Germinal center (tissue), 1 donor: ENCODE data around the gene NOVA2.

Experiments
- DNase-seq: peaks from one replicate; pipeline ENCODE4 v3.0.0; 2012; ENCODE audit warnings: mixed read lengths, low spot score

The NOVA2 gene

DNA sequence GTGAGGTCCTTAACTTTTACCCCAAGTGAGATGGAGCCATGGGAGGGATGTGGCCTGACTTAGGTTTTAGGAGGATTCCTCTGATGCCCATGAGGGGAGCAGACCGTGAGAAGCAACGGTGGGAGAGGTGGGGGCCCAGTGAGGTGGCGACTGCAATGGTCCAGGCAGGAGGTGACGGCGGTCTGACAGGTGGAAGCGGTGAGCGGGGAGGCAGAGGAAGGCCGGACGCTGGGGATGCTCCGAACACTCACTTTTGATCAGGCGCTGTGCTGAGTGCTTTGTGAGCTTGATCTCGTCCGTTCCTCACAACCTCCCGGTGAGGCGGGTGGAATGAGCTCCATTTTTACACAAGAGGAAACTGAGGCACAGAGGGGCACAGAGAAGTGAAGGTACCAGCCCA lies 11.6 kb downstream of the NOVA2 start:
- no peak for DNase-seq

DNA sequence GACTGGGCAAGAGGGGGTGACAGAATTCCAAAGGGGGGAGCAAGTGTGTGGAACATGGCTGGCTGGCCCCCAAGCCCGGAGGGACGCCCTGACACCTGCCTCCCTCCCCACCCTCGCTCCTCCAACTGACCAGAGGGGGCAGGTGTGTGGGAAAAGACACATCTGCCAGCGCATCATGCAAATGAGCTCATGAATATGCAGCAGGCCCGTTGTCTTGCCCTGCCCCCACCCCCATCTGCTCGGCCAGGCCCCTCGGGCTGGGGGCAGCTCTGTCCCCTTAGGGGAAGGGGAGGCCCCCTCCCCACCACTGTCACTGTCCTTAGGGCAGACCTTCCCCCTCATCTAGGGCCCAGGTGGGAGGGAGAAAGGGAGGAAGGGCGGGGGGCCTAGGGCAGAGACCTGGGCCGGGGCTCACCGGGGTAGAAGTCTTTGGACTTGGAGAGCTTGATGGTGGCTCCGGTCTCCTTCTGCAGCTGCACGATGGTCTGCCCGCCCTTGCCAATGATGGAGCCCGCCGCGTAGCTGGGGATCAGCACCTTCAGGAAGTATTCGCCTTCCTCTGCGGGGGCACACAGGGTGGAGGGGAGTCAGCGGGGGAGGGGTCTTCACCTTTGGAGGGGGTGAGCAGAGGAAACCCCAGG lies 12.9 kb downstream of the NOVA2 start:
- no peak for DNase-seq

DNA sequence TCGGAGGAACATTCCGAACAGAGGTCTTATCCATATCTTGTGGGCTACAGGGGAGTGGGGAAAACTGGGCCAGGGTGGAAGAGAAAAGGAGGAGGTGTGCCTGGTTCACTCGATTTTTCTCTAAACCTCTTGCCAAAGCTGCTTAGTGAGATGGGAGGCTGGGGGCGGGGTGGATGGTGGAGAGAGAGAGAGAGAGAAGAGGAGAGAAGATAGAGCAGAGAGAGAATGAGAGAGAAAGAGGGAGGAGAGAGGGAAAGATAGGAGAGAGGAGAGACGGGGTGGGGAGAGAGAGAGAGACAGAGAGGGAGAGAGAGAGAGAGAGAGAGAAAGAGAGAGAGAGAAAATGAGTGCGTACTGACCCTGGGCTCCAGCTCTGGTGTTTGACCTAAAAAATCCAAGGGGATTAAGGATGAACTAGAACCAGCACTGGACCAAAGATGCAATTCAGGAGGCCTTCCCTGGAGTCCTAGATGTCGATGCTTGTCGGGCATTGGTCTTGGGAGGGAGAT lies 14.1 kb downstream of the NOVA2 start:
- DNase-seq: no peak

DNA sequence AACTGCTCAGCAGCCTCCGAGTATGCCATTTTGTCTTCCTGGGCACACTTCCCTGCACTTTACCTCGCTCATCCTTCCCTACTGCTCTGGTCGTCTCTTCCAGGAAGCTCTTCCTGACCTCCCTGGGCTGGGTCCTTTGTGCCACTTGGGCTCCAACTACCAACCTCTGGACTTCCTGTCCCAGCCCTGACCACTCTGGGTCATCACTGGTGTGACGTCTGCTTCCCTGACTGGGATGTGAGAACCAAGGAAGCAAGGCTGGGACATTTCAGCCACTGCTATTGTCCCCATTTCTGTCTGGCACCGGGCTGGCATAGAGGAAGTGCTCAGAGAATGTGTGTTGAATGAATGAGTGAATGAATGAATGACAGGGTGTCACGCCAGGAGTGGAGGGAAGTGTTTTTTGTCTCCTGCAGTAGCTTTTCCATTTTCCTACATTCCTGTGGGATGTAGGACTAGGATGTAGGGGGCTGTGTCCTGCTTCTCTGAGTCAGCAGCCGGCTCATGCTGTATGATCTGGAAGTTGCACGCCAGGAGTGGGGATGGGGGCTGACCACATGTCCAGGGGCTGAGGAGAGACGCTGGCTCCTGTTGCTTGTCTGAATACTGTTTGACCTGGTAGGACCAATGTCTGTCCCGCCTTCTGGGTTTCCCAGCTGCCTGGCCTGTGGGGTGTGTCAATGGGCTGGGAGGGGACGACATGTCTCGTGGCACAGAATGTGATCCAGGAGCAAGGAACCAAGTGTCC lies 14.7 kb downstream of the NOVA2 start:
- no peak for DNase-seq

DNA sequence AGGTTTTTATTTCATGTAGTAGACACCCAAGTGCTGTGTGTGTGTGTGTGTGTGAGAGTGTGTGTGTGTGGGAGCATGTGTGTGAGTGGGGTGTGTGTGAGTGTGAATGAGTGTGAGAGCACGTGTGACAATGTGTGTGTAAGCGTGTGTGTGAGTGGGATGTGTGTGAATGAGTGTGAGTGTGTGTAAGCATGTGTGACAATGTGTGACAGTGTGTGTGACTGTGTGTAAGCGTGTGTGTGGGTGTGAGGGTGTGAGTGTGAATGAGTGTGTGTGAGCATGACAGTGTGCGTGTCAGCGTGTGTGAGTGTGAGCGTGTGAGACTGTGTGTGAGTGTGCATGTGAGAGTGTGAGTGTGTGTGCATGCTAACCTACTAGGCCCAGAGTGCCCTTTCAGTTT lies 15.3 kb downstream of the NOVA2 start:
- no peak for DNase-seq

DNA sequence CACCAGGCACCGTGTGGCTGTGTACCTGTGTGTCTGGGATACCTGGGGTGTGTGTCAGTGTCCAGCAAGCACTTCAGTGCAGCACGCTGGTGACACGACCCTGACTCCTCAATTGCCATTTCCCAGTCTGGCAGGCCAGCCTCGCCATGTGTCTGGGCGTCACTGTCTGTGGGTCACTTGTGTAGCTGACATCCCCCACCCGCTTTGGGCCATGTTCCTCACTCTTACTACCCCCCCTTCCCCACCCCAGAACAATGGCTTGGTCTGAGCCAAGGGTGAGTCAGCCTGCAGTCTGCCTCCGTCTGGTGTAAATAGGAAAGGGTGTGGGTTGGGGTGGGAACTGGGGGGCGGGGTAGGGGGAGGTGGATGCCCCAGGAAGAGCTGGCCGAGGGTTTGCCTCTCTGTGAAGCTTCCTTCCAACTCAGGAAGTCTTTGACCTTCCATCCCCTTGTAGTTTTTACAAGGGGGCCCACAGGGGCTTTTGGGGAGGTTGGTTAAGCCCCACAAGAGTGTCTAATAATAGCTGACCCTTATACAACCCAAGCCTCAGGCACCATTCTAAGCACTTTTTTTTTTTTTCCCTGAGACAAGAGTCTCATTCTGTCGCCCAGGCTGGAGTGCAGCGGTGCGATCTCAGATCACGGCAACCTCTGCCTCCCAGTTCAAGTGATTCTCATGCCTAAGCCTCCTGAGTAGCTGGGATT lies 17.6 kb downstream of the NOVA2 start:
- DNase-seq: no peak

DNA sequence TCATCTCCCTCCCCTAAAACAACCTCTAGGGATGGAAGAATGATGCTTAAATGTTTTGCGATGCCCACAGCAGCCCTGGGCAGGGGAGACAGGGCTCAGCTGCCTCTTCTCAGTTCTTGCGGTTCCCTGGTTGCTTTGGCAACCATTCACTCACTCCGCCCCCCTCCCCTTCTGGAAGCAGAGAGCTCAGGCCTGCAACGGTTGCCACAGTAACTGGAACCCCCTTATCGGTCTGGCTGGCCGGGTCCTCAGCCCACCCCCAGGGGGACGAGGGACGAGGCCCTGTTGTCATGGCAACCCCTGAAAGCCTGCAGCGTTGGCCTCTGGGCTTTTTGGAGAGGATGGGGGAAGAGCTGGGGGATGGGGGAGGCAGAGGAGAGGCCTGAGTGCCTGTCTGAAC lies 19.5 kb downstream of the NOVA2 start:
- no peak for DNase-seq

DNA sequence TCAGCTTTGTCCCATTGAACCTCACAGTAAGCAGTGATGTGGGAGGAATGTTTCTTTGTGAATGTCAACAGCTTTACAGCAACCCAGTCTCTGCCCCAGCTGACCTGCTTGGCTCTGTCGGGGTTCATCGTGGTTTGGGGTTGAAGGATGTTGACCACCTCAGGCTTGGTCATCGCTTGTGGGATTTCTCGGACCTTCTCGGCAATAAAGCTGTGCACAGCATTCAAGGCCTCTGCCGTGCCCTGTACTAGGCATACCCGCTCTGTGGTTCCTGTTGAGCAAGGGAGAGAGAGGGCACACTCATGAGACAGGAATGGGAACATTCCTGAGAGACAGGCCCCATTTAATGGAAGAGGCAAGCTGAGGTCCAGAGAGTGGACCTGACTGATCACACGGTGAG lies 20.0 kb downstream of the NOVA2 start:
- DNase-seq: no peak

DNA sequence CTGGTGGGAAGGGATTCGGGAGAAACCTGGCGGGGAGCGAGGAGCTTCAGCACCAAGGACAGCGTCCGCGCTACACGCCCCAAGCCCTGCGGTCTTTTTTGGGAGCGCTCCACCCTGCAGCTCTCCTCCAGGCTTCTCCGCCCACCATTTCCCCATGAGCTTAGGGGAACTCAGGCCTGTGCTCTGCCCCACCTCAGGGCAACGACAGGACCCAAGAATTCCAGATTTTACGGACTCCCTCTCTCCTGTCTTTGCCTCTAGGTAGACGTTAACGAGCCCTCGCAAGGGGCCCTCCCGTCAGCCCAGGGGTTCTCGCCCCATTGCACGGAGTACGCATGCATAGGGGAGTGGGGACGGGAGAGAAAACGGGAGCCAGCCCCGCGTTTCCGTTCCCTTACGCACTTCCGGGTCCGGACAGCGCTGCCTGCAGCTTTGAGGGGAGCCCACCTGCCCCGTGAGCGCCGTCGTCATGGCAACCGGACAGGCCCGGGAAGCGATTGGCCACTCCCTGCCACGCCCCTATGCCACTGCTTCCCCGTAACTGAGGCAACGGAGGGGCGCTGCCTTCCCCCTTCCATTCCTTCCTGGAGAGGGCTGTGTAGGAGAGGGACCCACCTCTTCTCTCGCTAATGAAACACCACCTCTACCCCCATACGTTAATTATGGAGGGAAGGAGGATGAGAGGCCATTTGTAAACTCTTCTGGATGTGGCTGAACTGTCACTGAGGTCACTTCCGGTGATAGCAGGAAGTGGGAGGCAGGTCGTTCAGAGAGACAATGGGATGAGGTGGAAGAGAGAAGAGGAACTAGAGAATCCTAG lies 20.8 kb downstream of the NOVA2 start:
- peak; percentile 57 for DNase-seq

DNA sequence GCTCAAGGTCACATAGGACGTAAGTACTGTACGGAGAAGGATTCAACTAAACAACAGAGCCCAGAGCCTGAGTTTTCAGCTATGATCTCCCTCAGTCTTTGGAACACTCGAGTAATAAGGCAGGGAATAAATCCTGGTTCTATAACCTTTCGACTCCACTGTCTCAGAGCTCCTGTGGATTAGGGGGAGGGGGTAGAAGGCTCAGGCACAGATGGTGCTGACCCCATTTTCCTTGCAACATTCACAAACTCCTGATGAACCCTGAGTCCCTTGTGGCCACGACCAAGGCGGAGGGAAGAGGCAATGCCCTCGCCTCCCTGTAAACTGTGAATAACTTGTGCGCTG lies 21.4 kb downstream of the NOVA2 start:
- no peak for DNase-seq

DNA sequence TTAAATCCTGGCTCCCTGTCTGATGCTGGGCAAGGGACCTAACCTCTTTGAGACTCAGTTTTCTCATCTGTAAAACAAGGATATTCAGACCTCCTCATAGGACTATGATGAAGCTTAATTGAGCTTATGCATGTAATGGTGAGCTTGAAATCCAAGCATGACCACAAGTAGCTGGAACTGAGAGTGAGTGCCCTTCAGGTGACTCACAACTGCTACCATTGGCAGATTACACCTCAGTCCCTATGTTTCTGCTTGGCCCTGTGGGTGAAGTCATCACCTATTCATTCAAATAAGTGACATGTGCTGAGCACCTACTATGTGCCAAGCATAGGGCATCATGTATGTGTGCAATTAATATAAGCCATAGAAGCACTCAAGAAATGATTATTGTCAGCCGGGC lies 25.7 kb downstream of the NOVA2 start:
- DNase-seq: no peak

DNA sequence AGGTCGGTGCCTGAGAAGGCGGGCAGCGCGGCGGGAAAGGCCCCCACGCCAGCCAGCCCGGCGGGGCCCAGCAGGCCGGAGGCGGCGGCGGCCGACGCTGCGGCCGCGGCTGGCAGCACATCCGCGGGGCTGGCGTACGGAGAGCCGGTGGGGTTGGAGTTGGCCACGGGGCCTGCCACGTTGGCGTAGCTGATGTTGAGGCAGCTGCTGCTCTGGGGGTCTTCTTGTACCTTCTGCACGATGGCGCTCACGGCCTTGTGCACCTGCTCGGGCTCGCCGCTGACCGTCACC lies 33.2 kb downstream of the NOVA2 start:
- DNase-seq: no peak

DNA sequence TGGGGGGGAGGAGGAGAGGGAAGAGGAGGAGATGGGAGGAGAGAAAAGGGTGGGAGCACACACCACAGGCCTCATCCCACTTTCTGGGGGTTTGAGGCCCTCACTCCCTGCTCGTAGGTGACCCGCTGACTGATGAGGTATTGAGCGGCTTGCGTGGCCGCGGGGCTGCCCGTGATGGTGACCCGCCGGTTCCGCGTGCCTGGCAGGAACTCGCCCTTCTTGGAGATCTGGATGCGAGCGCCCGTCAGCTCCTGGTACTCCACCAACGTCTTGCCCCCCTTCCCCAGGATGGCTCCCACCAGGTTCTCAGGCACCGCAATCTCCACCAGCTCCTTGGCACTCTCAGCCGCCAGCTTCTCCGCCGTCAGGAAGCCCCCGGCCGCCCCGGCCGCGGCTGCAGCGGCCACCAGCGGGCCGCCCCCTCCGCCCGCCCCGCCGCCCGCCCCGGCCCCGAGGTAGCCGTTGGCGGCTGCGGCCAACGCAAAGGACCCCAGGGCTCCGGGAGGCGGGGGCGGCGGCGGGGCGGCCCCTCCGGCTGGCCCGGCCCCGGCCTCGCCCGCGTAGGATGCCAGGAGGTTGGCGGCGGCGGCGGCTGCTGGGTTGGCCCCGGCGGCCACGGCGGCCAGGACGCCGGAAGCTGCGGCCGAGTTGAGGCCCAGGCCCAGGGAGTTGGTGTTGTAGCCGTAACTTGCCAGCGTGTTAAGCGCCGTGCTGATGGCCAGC lies 33.7 kb downstream of the NOVA2 start:
- no peak for DNase-seq

DNA sequence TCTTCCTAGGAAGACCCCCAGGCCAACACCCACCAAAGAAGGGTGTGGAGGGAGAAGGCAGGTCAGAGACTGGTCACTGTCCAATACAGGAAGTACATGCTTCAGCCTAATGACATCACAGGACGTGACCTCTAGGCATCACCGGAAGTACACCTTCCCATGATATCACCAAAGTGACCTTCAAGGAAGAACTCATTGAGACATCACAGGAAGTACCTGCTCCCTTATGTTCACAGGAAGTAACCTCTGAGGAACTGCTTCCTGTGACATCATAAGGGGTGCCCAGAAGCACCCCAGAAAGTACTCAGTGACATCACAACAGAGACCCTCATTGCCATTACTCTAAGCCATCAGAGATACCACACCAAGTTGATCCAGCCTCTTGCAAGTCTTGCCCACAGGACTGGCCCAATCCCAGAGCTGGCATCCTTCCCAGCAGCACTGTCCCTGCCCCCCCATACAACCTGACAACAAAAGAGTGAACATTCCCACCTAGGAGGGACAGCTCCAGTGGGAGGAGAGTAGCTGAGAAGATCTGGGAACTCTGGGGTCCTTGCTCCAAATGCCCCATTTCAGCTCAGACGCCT lies 34.8 kb downstream of the NOVA2 start:
- no peak for DNase-seq

DNA sequence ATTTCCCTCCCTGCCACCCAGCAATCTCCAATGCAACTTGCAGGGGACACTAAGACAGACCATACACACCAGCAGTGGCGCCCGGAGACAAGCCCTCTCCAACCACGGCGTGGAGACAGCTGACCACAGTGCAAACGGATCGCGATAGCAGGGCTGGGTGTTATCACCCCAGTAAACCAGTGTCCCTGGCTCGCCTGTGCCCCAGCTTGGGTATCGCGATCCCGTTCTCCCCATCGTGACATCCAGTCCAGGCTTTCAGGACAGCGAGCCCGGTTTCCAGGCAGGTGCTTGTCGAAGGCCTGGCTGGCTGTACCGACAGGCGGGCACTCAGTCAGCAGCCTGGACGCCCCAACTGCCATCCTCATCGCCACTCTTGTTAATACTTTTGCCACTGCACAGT lies 38.4 kb downstream of the NOVA2 start:
- no peak for DNase-seq

DNA sequence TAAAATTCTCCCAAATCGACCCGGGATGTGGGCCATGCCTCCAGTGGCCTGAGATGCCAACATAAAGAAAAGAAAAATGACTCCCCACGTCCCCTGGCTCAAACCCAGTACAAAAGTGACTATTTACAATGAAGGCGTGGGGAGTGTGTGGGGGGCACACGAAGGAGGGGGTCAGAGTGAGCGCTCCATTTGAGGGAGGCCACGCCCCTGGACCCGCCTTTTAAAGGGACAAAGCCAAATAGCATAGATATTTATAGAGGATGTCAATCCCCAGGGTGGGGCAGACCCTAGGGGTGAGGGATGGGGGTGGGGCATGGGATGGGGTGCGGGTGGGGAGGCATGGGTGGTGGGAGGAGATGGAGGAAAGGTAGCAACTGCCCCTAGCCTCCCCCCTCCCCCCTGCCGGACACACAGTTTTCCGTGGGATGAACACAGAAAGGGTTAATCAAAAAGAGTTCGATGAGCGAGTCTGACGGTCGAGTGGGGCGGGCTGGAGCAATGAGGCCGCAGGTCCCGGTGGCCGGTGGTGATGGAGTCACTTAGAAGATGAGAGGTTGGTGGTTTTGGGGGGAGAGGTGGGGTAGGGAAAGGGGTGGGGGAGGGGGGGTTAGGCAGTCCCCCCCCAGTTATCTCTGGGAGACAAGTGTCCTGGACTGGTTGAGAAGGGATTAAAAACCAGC lies 39.0 kb downstream of the NOVA2 start:
- no peak for DNase-seq

DNA sequence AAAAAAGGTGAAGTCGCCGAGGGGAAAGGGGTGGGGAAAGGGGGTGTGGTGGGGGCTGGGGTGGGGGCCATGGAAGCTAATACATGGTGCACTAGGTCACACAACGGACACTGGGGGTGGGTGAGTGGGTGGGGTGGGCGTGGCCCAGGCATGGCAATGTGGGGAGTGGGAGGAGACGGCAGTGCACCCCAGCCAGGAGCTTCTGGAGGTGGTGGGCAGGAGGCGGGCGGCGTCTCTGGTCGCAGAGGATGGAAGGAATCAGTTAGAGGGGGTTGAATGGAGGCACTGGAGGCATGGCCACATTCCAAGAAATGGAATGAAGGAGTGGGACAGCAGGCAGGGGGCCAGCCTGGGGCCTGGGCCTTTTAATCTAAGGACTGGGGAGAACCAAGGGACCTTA lies 39.9 kb downstream of the NOVA2 start:
- DNase-seq: no peak

DNA sequence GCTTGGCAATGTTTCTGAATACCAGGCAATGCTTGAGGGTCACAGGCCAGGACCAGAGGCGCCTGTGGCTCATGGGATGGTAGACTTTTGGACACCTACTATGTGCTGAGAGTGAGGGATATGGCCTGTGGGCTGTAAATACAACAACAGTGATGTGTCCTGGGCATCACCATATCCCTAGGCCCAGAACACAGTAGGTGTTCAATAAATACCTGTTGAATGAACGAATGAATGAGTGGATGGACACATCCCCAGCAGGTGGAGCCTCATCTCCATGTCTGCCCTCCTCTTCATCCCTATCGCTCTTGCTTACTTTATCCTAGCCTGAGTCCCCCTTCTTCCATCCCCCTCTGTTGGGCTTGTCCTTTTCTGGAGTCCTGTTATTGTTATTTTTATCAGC lies 42.6 kb downstream of the NOVA2 start:
- DNase-seq: no peak

DNA sequence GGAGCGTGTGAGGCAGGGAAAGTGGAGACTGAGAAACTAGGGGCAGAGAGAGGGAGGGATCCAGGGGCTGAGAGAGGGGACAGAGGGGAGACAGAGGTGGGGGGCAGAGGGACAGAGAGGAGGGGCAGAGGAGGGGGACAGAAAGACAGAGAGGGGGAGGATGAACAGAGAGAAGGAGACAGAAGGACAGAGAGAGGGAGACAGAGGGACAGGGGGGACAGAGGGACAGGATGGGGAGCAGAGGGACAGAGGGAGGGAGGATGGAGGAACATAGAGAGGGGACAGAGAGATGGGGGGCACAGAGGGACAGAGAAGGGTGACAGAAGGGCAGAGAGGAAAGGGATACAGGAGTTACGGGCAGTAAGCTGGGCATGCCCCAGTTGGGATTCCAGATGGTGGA lies 44.4 kb downstream of the NOVA2 start:
- no peak for DNase-seq

DNA sequence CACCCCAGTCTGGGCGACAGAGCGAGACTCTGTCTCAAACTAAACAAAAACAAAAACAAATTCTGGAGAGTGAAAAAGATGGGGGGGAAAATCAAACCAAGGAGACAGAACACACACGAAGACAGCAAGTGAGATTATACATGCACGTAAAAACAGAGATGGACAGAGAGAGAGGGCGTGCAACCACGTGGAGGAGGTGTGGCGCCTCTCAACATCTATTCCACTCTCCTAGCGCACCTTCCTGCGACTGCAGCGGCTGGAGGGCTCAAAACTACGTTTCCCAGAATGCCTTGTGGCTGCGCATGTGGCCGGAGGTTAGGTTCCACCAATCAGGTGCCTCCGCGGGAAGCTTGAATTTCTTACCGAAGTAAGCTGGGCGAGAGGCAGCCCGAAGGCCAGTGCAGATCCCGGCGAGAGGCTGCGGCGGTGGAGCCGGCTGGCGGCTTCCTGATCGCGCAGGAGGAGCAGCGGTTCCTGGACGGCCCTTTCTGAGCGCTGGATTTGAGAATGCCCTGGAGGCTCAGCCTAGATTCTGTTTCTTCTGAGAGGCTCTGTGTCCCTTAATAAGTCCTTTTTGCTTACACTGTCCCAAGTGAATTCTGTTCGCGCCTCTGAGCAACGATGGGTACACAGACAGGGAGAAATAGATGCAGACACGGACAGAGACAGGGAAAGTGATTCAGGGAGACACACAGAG lies 46.0 kb downstream of the NOVA2 start:
- DNase-seq: peak; percentile 99
